Prostate gland (tissue), 2 donors: ENCODE measurements around the gene ADAMTS12.

Experiments used
- CTCF ChIP-seq, 4 experiments: fragments of 200-600 bp in 2 of 4; fragments of 450-650 bp in 2 of 4; sonication (generic) in 2 of 4; IDR thresholded peaks; 1 replicate in 3 of 4; 2 replicates in 1 of 4; pipeline ENCODE4 v1.5.1; 2016 to 2019; ENCODE audit warnings: antibody characterized with exemption in 4 of 4, mild to moderate bottlenecking in 2 of 4, moderate library complexity in 2 of 4
- POLR2A ChIP-seq: fragments of 450-650 bp; IDR thresholded peaks from one replicate; pipeline ENCODE4 v1.6.1; 2016; ENCODE audit warnings: antibody characterized with exemption, mild to moderate bottlenecking
- POLR2AphosphoS5 ChIP-seq: sonication (generic); formaldehyde crosslinking; IDR thresholded peaks from one replicate; pipeline ENCODE4 v1.6.1; 2017; ENCODE audit warnings: antibody characterized with exemption

DNA sequence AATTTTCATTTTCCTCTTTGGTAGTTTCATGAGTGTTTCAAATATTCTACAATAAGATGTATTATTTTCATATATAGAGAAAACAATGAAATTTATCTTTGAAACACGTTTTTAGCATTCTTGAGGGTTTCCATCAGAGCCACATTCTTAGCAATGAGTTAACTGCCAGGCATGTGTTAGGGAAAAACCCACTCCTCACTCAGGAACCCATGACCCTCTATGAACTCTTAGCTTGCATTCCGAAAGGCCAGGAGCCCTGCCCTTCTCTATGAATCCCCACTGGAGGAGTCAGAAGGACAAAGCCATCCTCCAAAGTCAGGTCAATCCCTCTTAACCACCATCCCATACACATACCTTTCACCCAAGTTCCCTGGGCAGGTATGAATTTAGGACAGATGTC is 57.5 kb downstream of the ADAMTS12 start:
- TF ChIP-seq CTCF (IDR thresholded peaks at IDR 0.05) (no peak), POLR2A (no peak), POLR2AphosphoS5 (no peak)
